ENCODE results near the gene INTS12.
"Not testable (repeated sequence)": the region's sequence is repeated elsewhere in the genome, so short reads cannot be mapped to it uniquely, and the experiment has no call there.

The INTS12 gene, protein sequence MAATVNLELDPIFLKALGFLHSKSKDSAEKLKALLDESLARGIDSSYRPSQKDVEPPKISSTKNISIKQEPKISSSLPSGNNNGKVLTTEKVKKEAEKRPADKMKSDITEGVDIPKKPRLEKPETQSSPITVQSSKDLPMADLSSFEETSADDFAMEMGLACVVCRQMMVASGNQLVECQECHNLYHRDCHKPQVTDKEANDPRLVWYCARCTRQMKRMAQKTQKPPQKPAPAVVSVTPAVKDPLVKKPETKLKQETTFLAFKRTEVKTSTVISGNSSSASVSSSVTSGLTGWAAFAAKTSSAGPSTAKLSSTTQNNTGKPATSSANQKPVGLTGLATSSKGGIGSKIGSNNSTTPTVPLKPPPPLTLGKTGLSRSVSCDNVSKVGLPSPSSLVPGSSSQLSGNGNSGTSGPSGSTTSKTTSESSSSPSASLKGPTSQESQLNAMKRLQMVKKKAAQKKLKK

DNA sequence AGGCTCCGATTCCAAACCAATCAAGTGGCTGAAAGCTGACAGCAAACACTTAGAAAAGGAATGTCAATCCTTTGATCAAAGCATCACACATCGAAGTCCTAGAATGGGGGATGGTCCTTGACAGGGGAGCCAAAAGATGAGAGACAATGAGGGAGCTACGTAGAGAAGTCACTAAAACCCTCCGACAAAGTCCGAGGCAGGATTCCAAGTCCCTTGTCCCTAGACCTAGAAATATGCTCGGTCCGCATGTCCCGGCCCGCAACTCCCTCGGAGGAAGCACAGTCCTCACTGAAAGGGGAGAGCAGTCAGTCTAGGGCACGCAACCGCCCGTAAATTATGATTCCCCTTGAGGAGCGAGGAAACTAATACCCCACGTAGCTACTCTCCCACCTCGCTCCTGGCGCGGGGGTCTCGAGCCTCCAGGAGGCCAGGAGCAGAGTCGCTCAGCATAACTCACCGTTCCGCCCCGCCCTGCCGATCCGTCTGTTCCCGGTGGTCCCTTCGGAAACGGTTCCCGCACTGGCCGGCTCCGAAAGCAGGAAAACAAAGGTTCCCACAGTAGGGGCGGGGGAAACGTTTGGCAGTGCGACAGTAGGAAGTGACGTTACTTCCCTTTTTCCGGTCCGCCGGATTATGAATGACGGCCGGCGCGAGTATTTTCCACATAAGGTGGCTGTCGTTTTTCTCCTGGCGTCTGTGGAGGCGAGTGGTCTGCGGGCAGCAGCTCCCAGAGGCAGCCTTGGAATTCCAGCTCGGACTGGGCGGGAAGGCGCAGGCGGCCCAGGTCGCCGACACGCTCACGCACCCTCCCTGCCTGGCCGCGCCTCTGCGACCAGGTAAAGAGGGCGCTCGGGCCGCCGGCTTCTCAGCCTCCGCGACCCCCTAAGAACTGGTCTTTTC is at the start of gene INTS12, which contains the start of gene GSTCD:
INTS12 (minus strand) TSS at position 509 of the 900 bp plus-strand sequence. CDS start 8,684 bp downstream, outside the sequence.
GSTCD (plus strand) TSS at position 604 of the 900 bp plus-strand sequence. CDS start 8,830 bp downstream, outside the sequence.
- H3K9me3 ChIP-seq (ENCODE audit: control insufficient read depth, insufficient read depth, low read length), result no peaks in the 10 kb centered on the region
- H3K4me1 ChIP-seq (ENCODE audit: insufficient read depth, low read length), result no peaks in the 10 kb centered on the region
- peak within 1 kb of the TSS; percentile 83 for H3K9ac ChIP-seq (ENCODE audit: low read depth, low read length)
- H3K36me3 ChIP-seq (ENCODE audit: insufficient read depth, low read length), result no peaks in the 10 kb centered on the region

DNA sequence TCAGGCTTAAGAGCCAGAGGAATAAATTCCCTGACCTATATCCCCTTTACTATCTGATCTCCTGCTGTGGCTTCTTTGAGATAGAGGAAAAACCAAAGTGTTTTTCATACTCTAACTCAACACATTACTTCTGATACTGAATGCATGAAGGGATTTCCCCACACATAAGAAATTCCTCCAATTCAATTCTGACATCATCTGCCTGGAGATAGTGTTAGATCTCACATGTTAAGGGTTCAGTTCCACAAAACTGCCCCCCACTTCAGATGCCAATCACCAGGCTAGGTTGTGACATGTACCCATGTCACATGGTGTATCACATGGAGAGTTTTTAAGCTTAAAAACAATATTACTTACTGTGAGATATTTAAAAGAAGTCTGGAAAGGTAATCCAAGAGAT is 46.9 kb upstream of the INTS12 start:
- Histone ChIP-seq H3K9ac (ENCODE audit: low read depth, low read length) (no peak overlapping the region), H3K4me1 (ENCODE audit: insufficient read depth, low read length) (no peaks in the 10 kb centered on the region), H3K9me3 (ENCODE audit: control insufficient read depth, insufficient read depth, low read length) (no peaks in the 10 kb centered on the region)

DNA sequence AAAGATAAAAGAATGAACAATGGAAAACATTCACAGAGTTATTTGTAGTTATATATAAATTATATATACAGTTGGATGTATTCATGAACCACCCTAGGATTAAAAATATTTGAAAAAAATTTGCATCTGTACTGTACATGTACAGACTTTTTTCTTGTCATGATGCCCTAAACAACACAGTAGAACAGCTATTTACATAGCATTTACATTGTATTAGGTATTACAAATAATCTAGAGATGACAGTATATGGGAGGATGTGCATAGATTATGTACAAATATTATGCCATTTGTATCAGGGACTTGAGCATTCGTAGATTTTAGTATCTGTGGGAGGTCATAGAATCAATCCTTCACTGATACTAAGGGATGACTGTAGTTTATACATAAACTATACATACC is 44.9 kb upstream of the INTS12 start:
- H3K4me1 ChIP-seq (ENCODE audit: insufficient read depth, low read length), result no peaks in the 10 kb centered on the region
- H3K9me3 ChIP-seq (ENCODE audit: control insufficient read depth, insufficient read depth, low read length), result no peaks in the 10 kb centered on the region
- H3K36me3 ChIP-seq (ENCODE audit: insufficient read depth, low read length), result no peaks in the 10 kb centered on the region
- H3K9ac ChIP-seq (ENCODE audit: low read depth, low read length), result no peak overlapping the region

More for the DNA sequence above, 46.9 kb upstream of the INTS12 start:
- H3K36me3 ChIP-seq (ENCODE audit: insufficient read depth, low read length), result no peaks in the 10 kb centered on the region

DNA sequence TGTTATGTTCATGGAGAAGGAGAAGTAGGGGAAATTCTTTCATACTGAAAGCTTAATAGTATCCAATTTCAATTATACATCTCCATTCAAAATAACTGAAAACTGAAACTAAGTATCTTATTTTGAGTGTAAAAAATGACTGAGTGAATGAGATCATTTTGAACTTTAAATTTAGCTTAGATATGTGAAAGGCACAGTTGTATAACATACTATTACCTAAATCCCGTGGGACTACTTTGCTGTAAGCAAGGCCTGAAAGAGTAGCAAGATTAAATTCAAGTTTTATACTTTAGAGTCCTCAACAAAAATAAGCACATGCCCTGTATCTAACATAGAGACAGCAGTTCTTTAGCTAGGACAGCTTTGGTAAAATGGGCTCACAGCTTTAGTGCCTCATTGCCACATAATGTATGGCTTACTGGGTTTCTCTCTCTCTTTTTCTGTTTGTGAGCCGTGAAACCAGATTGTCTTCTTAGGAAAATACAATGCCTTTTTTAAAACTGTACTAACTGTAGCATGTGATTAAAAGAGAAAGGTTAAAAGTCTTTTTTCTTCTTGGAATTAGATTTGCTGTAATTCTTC is 43.3 kb upstream of the INTS12 start:
- no peaks in the 10 kb centered on the region for H3K4me1 ChIP-seq (ENCODE audit: insufficient read depth, low read length)

DNA sequence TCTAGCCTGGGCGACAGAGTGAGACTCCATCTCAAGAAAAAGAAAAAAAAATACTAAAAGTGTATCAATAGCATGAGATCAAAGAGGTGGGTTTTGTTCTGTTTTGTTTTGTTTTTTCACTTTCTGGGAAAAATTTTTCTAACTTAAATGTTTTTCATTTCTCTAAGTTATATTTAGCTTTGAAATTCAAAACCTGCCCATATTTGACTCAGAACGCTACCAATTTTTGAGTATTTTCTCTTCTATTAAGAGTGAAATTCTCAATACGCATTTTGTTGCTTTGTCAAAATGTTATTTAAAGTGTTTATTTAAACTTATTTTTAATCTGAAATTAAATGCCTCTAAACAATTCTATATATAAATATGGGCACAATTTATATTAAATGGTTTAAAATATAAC is 39.7 kb upstream of the INTS12 start:
- H3K9ac ChIP-seq (ENCODE audit: low read depth, low read length), result no peak overlapping the region
- no peaks in the 10 kb centered on the region for H3K4me1 ChIP-seq (ENCODE audit: insufficient read depth, low read length)
- H3K36me3 ChIP-seq (ENCODE audit: insufficient read depth, low read length), result no peaks in the 10 kb centered on the region
- H3K9me3 ChIP-seq (ENCODE audit: control insufficient read depth, insufficient read depth, low read length), result no peaks in the 10 kb centered on the region

More for the DNA sequence above, 43.3 kb upstream of the INTS12 start:
- Histone ChIP-seq H3K36me3 (ENCODE audit: insufficient read depth, low read length) (no peaks in the 10 kb centered on the region), H3K9me3 (ENCODE audit: control insufficient read depth, insufficient read depth, low read length) (no peaks in the 10 kb centered on the region), H3K9ac (ENCODE audit: low read depth, low read length) (no peak overlapping the region)

DNA sequence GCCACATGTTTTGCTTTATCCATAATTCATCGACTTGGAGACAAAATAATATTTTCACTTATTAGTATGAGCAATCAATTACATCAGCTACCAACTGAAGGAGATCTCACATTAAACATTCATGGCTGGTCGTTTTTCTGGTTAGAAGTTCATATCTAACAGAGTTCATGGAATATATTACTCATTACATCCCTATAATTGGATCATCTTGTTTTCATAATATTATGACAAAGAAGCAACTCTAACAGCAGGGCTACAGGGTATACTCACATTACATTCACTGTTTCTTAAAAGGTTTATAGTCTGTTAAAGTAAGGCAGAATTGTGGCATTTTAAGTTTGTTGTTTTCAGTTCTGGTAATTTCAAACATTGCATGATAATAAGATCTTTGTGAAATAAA is 33.1 kb upstream of the INTS12 start:
- no peaks in the 10 kb centered on the region for H3K36me3 ChIP-seq (ENCODE audit: insufficient read depth, low read length)
- H3K9ac ChIP-seq (ENCODE audit: low read depth, low read length), result no peak overlapping the region
- no peaks in the 10 kb centered on the region for H3K9me3 ChIP-seq (ENCODE audit: control insufficient read depth, insufficient read depth, low read length)
- no peaks in the 10 kb centered on the region for H3K4me1 ChIP-seq (ENCODE audit: insufficient read depth, low read length)

DNA sequence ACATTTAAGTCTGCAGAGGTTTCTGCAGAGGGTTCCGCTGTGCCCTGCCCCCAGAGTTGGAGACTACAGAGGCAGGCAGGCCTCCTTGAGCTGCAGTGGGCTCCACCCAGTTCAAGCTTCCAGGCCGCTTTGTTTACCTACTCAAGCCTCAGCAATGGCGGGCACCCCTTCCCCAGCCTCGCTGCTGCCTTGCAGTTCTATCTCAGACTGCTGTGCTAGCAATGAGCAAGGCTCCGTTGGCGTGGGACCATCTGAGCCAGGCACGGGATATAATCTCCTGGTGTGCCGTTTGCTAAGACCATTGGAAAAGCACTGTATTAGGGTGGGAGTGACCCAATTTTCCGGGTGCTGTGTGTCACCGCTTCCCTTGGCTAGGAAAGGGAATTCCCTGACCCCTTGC is 26.7 kb upstream of the INTS12 start:
- not testable (repeated sequence) for H3K36me3 ChIP-seq (ENCODE audit: insufficient read depth, low read length); H3K9me3 ChIP-seq (ENCODE audit: control insufficient read depth, insufficient read depth, low read length); H3K4me1 ChIP-seq (ENCODE audit: insufficient read depth, low read length); H3K9ac ChIP-seq (ENCODE audit: low read depth, low read length)

DNA sequence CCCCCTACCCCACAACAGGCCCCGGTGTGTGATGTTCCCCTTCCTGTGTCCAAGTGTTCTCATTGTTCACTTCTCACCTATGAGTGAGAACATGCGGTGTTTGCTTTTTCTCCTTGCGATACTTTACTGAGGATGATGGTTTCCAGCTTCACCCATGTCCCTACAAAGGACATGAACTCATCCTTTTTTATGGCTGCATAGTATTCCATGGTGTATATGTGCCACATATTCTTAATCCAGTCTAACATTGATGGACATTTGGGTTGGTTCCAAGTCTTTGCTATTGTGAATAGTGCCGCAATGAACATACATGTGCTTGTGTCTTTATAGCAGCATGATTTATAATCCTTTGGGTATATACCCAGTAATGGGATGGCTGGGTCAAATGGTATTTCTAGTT is 21.4 kb upstream of the INTS12 start:
- H3K4me1 ChIP-seq (ENCODE audit: insufficient read depth, low read length); H3K36me3 ChIP-seq (ENCODE audit: insufficient read depth, low read length); H3K9me3 ChIP-seq (ENCODE audit: control insufficient read depth, insufficient read depth, low read length); H3K9ac ChIP-seq (ENCODE audit: low read depth, low read length): not testable (repeated sequence)

DNA sequence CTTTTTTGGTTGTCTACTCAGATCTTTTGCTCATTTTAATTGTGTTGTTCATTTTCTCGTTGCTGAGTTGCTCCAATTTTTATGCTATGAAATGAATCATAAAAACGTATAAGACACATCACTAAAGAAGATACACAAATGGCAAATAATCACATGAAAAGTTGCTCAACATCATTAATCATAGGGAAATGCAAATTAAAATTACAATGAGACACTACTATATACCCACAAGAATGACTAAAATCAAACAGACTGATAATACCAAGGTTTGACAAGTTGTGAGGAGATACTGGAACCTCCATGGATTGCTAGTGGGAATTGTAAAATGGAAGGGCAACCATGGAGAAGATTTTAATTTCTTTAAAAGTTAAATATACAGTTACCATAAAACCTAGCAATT is 17.1 kb upstream of the INTS12 start:
- no peaks in the 10 kb centered on the region for H3K4me1 ChIP-seq (ENCODE audit: insufficient read depth, low read length)
- no peaks in the 10 kb centered on the region for H3K9me3 ChIP-seq (ENCODE audit: control insufficient read depth, insufficient read depth, low read length)
- H3K36me3 ChIP-seq (ENCODE audit: insufficient read depth, low read length), result peaks cover 6% of the 10 kb centered on the region; the same call in 1 of the 2 replicates
- no peak overlapping the region for H3K9ac ChIP-seq (ENCODE audit: low read depth, low read length)

DNA sequence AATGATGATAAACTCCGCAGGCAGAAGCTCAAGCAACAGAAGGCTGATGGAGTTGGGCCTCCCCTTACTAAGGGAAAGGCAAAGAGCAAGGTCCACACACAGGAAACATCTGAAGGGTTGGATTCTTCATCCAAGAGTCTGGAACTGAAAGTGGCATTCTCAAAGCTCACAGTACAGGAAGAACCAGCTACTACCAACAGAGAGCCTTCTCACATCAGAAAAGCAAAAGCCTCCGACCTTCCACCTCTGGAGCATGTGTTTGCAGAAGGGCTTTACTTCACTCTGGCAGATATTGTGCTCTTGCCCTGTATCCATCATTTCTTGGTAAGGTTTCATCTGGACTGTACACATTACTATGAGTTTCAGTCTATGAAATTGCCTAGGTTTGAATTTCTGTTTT is 10.7 kb upstream of the INTS12 start:
- Histone ChIP-seq H3K36me3 (ENCODE audit: insufficient read depth, low read length) (peaks cover 4% of the 10 kb centered on the region; the same call in 1 of the 2 replicates), H3K9me3 (ENCODE audit: control insufficient read depth, insufficient read depth, low read length) (no peaks in the 10 kb centered on the region), H3K4me1 (ENCODE audit: insufficient read depth, low read length) (no peaks in the 10 kb centered on the region), H3K9ac (ENCODE audit: low read depth, low read length) (no peak overlapping the region)

DNA sequence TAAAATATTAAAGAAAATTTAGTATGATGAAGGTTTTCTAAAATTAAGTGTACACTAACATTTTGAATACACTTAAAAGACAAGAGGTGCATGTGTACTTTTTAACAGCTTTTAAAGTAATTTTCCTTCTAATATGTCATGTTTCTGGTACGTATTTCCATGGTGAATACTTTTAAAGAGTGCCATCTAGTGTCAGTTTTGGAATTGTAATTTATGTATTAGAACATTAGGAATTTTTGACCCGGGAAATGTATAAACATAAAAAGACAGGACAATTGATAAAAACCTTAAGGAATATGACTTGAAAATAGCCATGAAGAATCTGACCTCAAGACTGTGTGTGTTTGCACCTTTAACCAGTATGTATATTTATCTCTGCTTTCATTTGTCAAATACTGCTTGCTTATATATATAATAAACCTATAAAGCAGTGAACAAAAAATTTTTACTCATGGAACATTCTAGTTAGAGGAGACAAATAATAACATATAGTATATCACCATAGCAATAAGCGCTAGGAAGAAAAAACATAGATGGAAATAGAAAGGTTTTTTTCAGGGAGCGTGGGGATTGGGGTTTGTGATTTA is 7.3 kb upstream of the INTS12 start:
- H3K9me3 ChIP-seq (ENCODE audit: control insufficient read depth, insufficient read depth, low read length), result no peaks in the 10 kb centered on the region
- no peaks in the 10 kb centered on the region for H3K4me1 ChIP-seq (ENCODE audit: insufficient read depth, low read length)
- H3K9ac ChIP-seq (ENCODE audit: low read depth, low read length), result no peak overlapping the region
- H3K36me3 ChIP-seq (ENCODE audit: insufficient read depth, low read length), result peaks cover 4% of the 10 kb centered on the region; the same call in 1 of the 2 replicates

DNA sequence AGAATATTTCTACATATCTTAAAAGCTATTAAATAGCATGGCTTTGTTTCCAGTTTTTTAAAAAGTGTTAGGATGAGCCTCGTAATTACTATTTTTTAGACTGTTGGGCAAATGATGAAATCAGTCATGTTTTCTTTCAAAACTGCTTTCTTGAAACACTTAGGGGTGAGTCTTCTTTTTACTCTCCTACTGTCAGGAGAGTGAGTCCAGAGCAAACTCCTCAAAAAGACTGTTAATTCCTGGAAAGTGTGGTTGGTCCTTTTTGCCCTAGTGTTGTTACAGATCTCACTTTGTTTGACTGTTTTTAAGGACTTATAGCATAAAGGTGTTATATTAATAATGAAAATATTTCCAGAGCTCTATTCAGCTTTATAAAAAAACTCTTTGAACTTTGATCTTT is 6.4 kb upstream of the INTS12 start:
- Histone ChIP-seq H3K36me3 (ENCODE audit: insufficient read depth, low read length) (peaks cover 4% of the 10 kb centered on the region; the same call in 1 of the 2 replicates), H3K9ac (ENCODE audit: low read depth, low read length) (no peak overlapping the region), H3K9me3 (ENCODE audit: control insufficient read depth, insufficient read depth, low read length) (no peaks in the 10 kb centered on the region), H3K4me1 (ENCODE audit: insufficient read depth, low read length) (no peaks in the 10 kb centered on the region)

DNA sequence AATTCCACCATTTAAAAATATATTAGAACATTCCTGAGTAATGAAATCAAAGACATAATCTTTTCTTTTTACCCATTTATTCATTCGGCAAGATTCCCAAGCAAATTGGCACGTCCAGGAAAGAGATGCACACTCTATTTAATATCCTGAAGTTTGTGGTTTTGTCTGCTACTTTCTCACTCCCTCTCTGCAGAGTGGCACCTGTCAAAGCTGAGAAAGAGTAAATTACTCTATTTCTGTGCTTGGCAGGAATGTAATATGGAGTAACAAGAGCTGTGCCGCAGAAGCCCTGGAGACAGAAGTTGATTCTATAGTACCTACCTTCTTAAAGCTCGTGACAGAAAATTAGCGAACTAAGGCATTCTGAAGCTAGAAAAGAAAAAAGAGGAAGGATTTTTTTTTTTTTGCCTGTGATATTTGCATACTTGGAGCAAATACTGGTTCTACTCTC is 5.6 kb upstream of the INTS12 start:
- no peaks in the 10 kb centered on the region for H3K4me1 ChIP-seq (ENCODE audit: insufficient read depth, low read length)
- H3K9me3 ChIP-seq (ENCODE audit: control insufficient read depth, insufficient read depth, low read length), result no peaks in the 10 kb centered on the region
- H3K9ac ChIP-seq (ENCODE audit: low read depth, low read length), result no peak overlapping the region
- H3K36me3 ChIP-seq (ENCODE audit: insufficient read depth, low read length), result peaks cover 2% of the 10 kb centered on the region; the same call in 1 of the 2 replicates

DNA sequence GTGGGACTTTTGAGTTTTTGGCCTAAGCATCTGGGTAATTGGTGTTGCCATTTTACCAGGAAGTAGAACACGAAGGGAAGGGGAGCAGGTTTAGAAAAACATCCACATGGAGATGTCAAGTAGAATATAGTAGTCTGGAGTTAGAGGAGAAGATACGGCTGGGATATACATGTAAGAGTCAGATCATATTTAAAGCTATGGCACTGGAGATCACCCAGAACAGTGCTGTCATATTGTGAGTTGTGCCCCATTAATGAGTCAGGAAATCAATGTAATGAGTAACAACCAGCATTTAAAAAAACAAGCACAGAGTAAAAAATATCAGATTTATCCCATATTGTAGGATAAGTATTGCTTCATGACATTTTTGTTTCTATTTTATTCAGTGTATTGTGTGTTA is 4.3 kb upstream of the INTS12 start:
- H3K9me3 ChIP-seq (ENCODE audit: control insufficient read depth, insufficient read depth, low read length), result no peaks in the 10 kb centered on the region
- H3K9ac ChIP-seq (ENCODE audit: low read depth, low read length), result no peak overlapping the region
- H3K36me3 ChIP-seq (ENCODE audit: insufficient read depth, low read length), result no peaks in the 10 kb centered on the region
- H3K4me1 ChIP-seq (ENCODE audit: insufficient read depth, low read length), result no peaks in the 10 kb centered on the region
